T-cell (primary cell): Measurements from ENCODE around the gene FAM83B. TPM values are rescaled to one million over a fixed set of nuclear protein-coding genes. Genes with fewer than 3 reads are reported as not detected.
"Not testable (repeated sequence)": the region's sequence is repeated elsewhere in the genome, so short reads cannot be mapped to it uniquely, and the experiment has no call there.

ENCODE experiments used
- ATAC-seq, 4 experiments: fragments of 200-7000 bp in 3 of 4; fragments of 150-1000 bp in 1 of 4; cut with Tn5 transposase; replicated peaks in 1 of 4; 1 replicate in 3 of 4; 2 replicates in 1 of 4; pipeline ENCODE4 v1.10.0; 2021; ENCODE audit warnings: moderate library complexity in 3 of 4, mild to moderate bottlenecking in 2 of 4, moderate number of reproducible peaks in 1 of 4
- CTCF ChIA-PET, 2 donors: fragments of 300-600 bp; sonication (Branson Sonifier 250); formaldehyde crosslinking; loops; one replicate each; lab custom pipeline; 2022; ENCODE audit warnings: antibody characterized with exemption in 2 of 2; lab: Charles Lee
- POLR2A ChIA-PET, 2 donors: fragments of 300-600 bp; sonication (Branson Sonifier 250); formaldehyde crosslinking; loops; one replicate each; lab custom pipeline; 2022; ENCODE audit warnings: antibody characterized with exemption in 2 of 2; lab: Charles Lee
- DNase-seq, 35 experiments: peaks; one replicate each; pipeline versions ENCODE4 v3.0.0 to v3.0.0-alpha.2; 2013 to 2023
- H3K27ac ChIP-seq: one replicate; pipeline ENCODE4 v1.5.1; 2013; ENCODE audit warnings: low read length
- H3K27me3 ChIP-seq, 2 experiments: replicated peaks in 1 of 2; 1 replicate in 1 of 2; 2 replicates in 1 of 2; pipeline versions ENCODE4 v1.6.1 to v1.7.0; 2013; ENCODE audit warnings: low read length in 1 of 2, mixed read lengths in 1 of 2; ENCODE audit not compliant: control insufficient read depth in 2 of 2, insufficient read depth in 2 of 2; ENCODE audit errors: extremely low read depth in 1 of 2
- H3K36me3 ChIP-seq, 2 donors: 1 replicate in 1 of 2; 2 replicates in 1 of 2; pipeline versions ENCODE4 v1.6.1 to v1.7.0; 2013; ENCODE audit warnings: low read length in 1 of 2; ENCODE audit not compliant: control insufficient read depth in 2 of 2, insufficient read depth in 1 of 2; ENCODE audit errors: extremely low read depth in 1 of 2
- H3K4me1 ChIP-seq, 2 experiments: 1 replicate in 1 of 2; 2 replicates in 1 of 2; pipeline versions ENCODE4 v1.6.1 to v1.7.0; 2013; ENCODE audit warnings: low read length in 2 of 2, mixed read lengths in 1 of 2; ENCODE audit not compliant: insufficient read depth in 2 of 2, control insufficient read depth in 1 of 2; ENCODE audit errors: extremely low read depth in 1 of 2
- H3K4me3 ChIP-seq, 2 donors: 1 replicate in 1 of 2; 2 replicates in 1 of 2; pipeline versions ENCODE4 v1.5.1 to v1.7.0; 2013; ENCODE audit warnings: mild to moderate bottlenecking in 2 of 2, low read length in 1 of 2, moderate library complexity in 1 of 2; ENCODE audit not compliant: control insufficient read depth in 1 of 2; ENCODE audit errors: extremely low read depth in 1 of 2
- H3K9me3 ChIP-seq: 2 replicates; pipeline ENCODE4 v1.7.0; 2013
- H3K27ac Mint-ChIP-seq, 2 donors: one replicate each; pipeline ENCODE4 v1.8.0; 2020 to 2021; ENCODE audit warnings: mild to moderate bottlenecking in 2 of 2, mixed read lengths in 2 of 2
- H3K27me3 Mint-ChIP-seq, 2 donors: one replicate each; pipeline ENCODE4 v1.8.0; 2021 to 2022; ENCODE audit warnings: mixed read lengths in 2 of 2
- H3K36me3 Mint-ChIP-seq: one replicate; pipeline ENCODE4 v1.8.0; 2021; ENCODE audit warnings: mixed read lengths
- H3K4me1 Mint-ChIP-seq, 3 donors: one replicate each; pipeline ENCODE4 v1.8.0; 2020 to 2022; ENCODE audit warnings: mixed read lengths in 3 of 3, mild to moderate bottlenecking in 1 of 3
- H3K4me3 Mint-ChIP-seq, 3 donors: one replicate each; pipeline ENCODE4 v1.8.0; 2020 to 2022; ENCODE audit warnings: mild to moderate bottlenecking in 3 of 3, mixed read lengths in 3 of 3, moderate library complexity in 3 of 3
- H3K9me3 Mint-ChIP-seq, 3 donors: one replicate each; pipeline ENCODE4 v1.8.0; 2020 to 2022; ENCODE audit warnings: mixed read lengths in 3 of 3
- WGBS: methylation state at CpG from one replicate; pipeline ENCODE4 v1.1.5; 2013; ENCODE audit warnings: missing lambda C conversion rate; ENCODE audit not compliant: insufficient coverage; 5-methylcytosine and 5-hydroxymethylcytosine counted together
- total RNA-seq, 35 experiments: library from RNA in 6 of 35; stranded (reverse) in 6 of 35; fragments of 120-200 nt in 1 of 35; gene quantifications; one replicate each; pipeline versions ENCODE4 v1.2.1 to v1.2.4 and lab custom pipeline; 2013 to 2026

Gene FAM83B
- total RNA-seq, 5 donors from 2014 or later (not counting 1 experiment from before 2014, with no cell fraction given): 0.18 TPM; not detected in 4

DNA sequence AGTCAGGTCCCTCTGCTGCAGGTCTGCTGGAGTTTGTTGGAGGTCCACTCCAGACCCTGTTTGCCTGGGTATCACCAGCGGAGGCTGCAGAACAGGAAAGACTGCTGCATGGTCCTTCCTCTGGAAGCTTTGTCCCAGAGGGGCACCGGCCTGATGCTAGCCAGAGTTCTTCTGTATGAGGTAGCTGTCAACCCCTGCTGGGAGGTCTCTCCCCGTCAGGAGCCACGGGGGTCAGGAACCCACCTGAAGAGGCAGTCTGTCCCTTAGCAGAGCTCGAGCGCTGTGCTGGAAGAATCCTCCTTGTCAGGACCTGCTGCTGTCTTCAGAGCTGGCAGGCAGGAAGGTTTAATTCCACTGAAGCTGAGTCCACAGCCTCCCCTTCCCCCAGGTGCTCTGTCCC, 22.3 kb upstream of the FAM83B start:
- H3K4me3 Mint-ChIP-seq, H3K4me1 ChIP-seq, H3K27me3 ChIP-seq, H3K9me3 ChIP-seq, H3K36me3 Mint-ChIP-seq, H3K27me3 Mint-ChIP-seq, H3K27ac ChIP-seq, H3K4me3 ChIP-seq, H3K27ac Mint-ChIP-seq, POLR2A ChIA-PET, H3K36me3 ChIP-seq, DNase-seq, CTCF ChIA-PET, H3K4me1 Mint-ChIP-seq, ATAC-seq: not testable (repeated sequence)
- H3K9me3 Mint-ChIP-seq: peaks cover 18 to 31% (median 26%) of the 10 kb centered on the region in 3 donors
- 84% methylated on average over 6 of the region's 6 CpGs for WGBS

DNA sequence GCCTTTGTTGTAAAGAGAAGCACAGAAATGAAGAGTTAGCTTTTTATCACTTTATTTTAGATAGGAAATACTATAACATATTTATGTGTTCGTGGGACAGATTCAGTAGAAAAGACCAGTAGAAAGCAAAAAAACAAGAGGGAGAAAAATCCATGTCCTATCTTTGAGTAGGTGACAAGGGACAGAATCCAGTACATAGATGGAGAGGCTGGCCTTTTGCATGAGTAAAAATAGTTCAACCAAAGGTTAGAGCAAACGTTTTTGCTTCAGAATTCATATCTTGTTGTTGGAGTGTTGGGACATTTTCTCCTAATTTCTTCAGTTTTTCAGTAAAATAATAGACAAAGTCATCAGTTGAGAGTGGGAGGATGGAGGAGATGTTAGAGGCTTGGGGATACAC, 19.6 kb upstream of the FAM83B start:
- Histone ChIP-seq H3K27ac (no peak overlapping the region), H3K27me3 (no peaks in the 10 kb centered on the region), H3K4me1 (no peaks in the 10 kb centered on the region), H3K4me3 (no peak overlapping the region), H3K9me3 (no peaks in the 10 kb centered on the region), H3K36me3 (no peaks in the 10 kb centered on the region)
- H3K36me3 Mint-ChIP-seq: no peaks in the 10 kb centered on the region
- POLR2A ChIA-PET: no interaction called here
- WGBS: no CpG with 5 or more reads among the region's 2 CpGs
- DNase-seq (no peak), ATAC-seq (no peak)
- peaks cover 13 to 30% (median 20%) of the 10 kb centered on the region in 3 donors for H3K9me3 Mint-ChIP-seq
- H3K4me3 Mint-ChIP-seq: no peak overlapping the region
- no peak overlapping the region for H3K27ac Mint-ChIP-seq
- CTCF ChIA-PET: no interaction called here
- no peaks in the 10 kb centered on the region for H3K27me3 Mint-ChIP-seq
- no peaks in the 10 kb centered on the region for H3K4me1 Mint-ChIP-seq

DNA sequence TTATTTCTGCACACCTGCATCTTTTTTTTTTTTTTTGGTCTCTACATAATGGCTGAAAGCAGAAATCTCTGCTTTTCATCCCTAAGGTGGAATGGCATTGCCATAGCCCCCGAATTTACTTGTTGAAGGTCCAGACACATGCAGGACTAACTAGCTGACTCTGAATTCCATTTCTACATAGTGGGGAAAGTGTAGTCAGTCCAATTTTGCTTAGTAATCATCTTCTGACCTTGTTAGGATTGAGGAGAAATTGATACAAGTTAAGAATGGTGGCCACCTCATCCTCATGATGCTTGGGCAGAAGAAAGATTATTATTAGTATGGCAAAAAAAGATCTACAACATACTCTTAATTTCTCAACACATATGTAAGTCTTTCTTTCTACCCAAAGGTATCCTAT, 16.4 kb upstream of the FAM83B start:
- Mint-ChIP-seq H3K36me3 (no peaks in the 10 kb centered on the region), H3K4me1 (no peaks in the 10 kb centered on the region), H3K27me3 (no peaks in the 10 kb centered on the region), H3K4me3 (no peak overlapping the region), H3K27ac (no peak overlapping the region), H3K9me3 (peaks cover 10 to 32% (median 19%) of the 10 kb centered on the region in 3 donors)
- ChIA-PET CTCF (no interaction called here), POLR2A (interaction anchor here in 1 of 2 donors (0.7 kb wide), 1 partner anchor 87 kb away, joined by 12 read pairs; no protein-coding TSS in a partner anchor)
- no peak for ATAC-seq
- no CpG with 5 or more reads among the region's 1 CpG for WGBS
- Histone ChIP-seq H3K9me3 (no peaks in the 10 kb centered on the region), H3K36me3 (no peaks in the 10 kb centered on the region), H3K27ac (no peak overlapping the region), H3K4me3 (no peak overlapping the region), H3K4me1 (no peaks in the 10 kb centered on the region), H3K27me3 (no peaks in the 10 kb centered on the region)
- no peak for DNase-seq

DNA sequence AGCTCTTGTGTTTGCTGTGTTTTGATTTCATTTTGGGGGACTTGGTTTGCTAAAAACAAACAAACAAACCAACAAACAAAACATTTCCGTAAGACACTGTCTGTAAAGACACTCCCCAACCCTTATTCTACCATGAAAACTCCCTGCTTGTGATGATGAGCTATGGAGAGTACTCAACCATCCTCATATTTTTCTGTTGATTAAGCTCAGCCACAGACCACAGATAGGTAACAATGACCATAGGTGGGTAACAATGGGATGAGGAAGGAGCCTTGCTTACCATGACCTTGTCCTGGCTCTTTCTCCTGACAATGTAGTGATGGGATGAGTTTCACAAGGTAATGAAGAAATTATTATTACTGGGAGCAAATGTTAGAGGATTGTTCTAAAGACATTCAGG, 11.4 kb upstream of the FAM83B start:
- Mint-ChIP-seq H3K4me1 (no peaks in the 10 kb centered on the region), H3K9me3 (peaks cover 9 to 15% (median 12%) of the 10 kb centered on the region in 3 donors), H3K27me3 (no peaks in the 10 kb centered on the region), H3K27ac (no peak overlapping the region), H3K4me3 (no peak overlapping the region), H3K36me3 (no peaks in the 10 kb centered on the region)
- no peak for ATAC-seq
- no peaks in the 10 kb centered on the region for H3K36me3 ChIP-seq
- H3K4me1 ChIP-seq: no peaks in the 10 kb centered on the region
- no peak for DNase-seq
- H3K27ac ChIP-seq: no peak overlapping the region
- ChIA-PET CTCF (no interaction called here), POLR2A (no interaction called here)
- H3K27me3 ChIP-seq: no peaks in the 10 kb centered on the region
- no CpG with 5 or more reads among the region's 1 CpG for WGBS
- no peak overlapping the region for H3K4me3 ChIP-seq
- no peaks in the 10 kb centered on the region for H3K9me3 ChIP-seq

DNA sequence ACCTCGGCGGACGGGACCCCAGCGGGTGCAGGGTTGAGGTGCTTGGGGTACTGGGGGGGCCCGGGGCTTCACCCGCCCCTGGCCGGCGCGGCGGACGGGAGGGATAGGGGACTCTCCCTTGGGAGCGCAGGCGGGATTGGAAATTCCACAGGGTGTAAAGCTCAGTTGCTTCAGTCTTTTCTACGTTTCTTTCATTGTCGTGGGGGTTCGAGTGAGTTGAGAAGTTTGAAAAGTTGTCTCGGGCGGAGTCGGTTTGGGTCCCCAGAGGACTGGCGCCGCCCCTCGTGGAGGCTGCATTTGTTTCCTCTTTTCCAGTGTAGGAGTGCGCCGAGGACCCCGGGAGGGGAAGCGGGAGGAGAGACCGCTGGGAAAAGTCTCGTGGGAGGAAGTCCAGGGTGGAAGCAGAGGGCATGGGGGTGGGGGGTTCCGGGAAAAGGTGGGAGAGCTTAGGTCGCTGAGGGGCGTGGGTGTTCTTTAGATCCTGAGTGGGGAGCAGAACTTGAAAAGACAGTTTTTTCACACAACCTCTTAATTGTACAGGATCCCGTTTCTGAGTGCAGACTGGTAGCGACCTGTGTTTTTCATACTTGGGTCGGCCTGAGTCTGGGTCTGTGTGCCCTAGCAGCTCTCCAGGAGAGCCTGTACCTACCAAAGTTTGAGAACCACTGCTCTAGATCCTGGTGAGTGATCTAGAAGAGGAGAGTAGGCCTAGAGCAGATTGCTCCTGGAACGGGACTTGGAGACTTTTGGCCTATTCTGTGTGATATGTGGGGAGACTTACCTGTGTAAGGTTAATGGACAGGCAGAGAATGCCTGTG, 495 bp downstream of the FAM83B start:
- H3K9me3 ChIP-seq: no peaks in the 10 kb centered on the region
- Mint-ChIP-seq H3K4me3 (no peak overlapping the region), H3K27ac (no peak overlapping the region), H3K9me3 (peaks cover 4 to 7% (median 6%) of the 10 kb centered on the region in 3 donors), H3K27me3 (peaks cover 17 to 18% of the 10 kb centered on the region in 2 donors), H3K36me3 (no peaks in the 10 kb centered on the region), H3K4me1 (no peaks in the 10 kb centered on the region)
- ATAC-seq: no peak
- DNase-seq: no peak
- H3K27ac ChIP-seq: no peak overlapping the region
- CTCF ChIA-PET: no interaction called here
- no peaks in the 10 kb centered on the region for H3K4me1 ChIP-seq
- 13% methylated on average over 27 of the region's 35 CpGs for WGBS
- no peaks in the 10 kb centered on the region for H3K36me3 ChIP-seq
- H3K4me3 ChIP-seq: no peak overlapping the region
- POLR2A ChIA-PET: no interaction called here
- peaks cover 11 to 13% of the 10 kb centered on the region in 2 experiments for H3K27me3 ChIP-seq

DNA sequence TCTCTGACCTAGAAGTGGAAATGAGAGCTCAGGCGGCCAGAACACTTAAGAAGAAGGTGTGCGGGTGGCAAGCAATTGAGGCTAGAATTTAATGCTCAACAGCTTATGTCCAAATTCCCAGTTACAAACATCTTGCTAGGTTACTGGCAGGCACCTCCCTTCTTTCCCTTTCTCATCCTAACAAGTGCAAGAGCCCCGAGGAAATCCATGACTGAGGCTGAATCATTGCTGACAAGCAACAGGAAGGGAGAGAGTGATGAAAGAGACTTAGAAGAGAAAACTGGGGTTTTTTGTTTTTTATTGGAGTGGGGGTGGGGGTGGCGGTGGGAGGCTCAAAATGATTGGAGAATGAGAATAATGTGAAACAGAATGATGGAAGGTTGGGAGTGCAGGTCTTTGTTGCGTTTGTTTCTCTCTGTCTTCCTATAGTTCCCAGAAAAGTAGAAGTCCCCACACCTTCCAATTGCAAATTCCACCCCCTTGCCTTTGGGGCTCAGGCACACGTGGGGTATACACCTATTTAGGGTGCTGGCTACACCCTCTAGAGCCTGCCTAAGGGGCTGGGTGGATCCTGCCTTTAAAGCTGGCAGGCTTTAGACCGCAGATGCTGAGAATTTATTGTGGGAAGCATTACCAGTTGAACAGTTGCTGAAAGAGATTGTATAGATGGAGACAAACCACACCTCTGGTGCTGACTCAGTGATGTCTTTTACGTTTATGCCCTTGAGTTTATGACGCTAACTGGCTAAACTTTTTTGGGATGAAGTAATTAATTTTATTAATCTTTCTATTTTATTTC, 1.4 kb downstream of the FAM83B start:
- Mint-ChIP-seq H3K36me3 (no peaks in the 10 kb centered on the region), H3K4me3 (no peak overlapping the region), H3K9me3 (peaks cover 4 to 9% (median 7%) of the 10 kb centered on the region in 3 donors), H3K27ac (no peak overlapping the region), H3K27me3 (peaks cover 17 to 18% of the 10 kb centered on the region in 2 donors), H3K4me1 (no peaks in the 10 kb centered on the region)
- 61% methylated on average over 3 of the region's 9 CpGs for WGBS
- no peak for DNase-seq
- ATAC-seq: no peak
- ChIA-PET POLR2A (no interaction called here), CTCF (no interaction called here)
- no peaks in the 10 kb centered on the region for H3K9me3 ChIP-seq
- H3K36me3 ChIP-seq: no peaks in the 10 kb centered on the region
- no peak overlapping the region for H3K4me3 ChIP-seq
- no peak overlapping the region for H3K27ac ChIP-seq
- H3K4me1 ChIP-seq: no peaks in the 10 kb centered on the region
- peaks cover 11 to 13% of the 10 kb centered on the region in 2 experiments for H3K27me3 ChIP-seq
